ENCODE results near the gene TTLL3. TPM values are rescaled to one million over a fixed set of nuclear protein-coding genes. Genes with fewer than 3 reads are reported as not detected.

TTLL3 gene
- total and polyA plus RNA-seq, 2 donors (not counting 1 experiment from before 2014, with no cell fraction given): 84.5 to 168 TPM

GRCh38 chr3:9876991-9877390, 66.9 kb downstream of the TTLL3 start:
- no peaks in the 10 kb centered on the region for H3K4me1 Mint-ChIP-seq
- intact Hi-C loops (cut with micrococcal nuclease): no loop called here
- peaks cover 14% of the 10 kb centered on the region for H3K27me3 Mint-ChIP-seq
- ChIA-PET POLR2A (no interaction called here), CTCF (no interaction called here)
- ATAC-seq (ENCODE audit: low read depth) (no peak), DNase-seq (no peak)
- H3K9me3 ChIP-seq (ENCODE audit: control extremely low read depth in 1 of 3, control insufficient read depth in 2 of 3, insufficient read depth in 1 of 3, low read length in 2 of 3): no peaks in the 10 kb centered on the region
- H3K27ac Mint-ChIP-seq: no peak overlapping the region
- H3K79me2 ChIP-seq (ENCODE audit: control insufficient read depth, insufficient read depth, low read length): no peaks in the 10 kb centered on the region
- no peaks in the 10 kb centered on the region for H3K27me3 ChIP-seq (replicated peaks in 1 of 4; ENCODE audit: control extremely low read depth in 1 of 4, control insufficient read depth in 3 of 4, insufficient read depth in 4 of 4, low read length in 3 of 4)
- H3K4me2 ChIP-seq (replicated peaks; ENCODE audit: low read depth, low read length, poor library complexity, severe bottlenecking): no peak overlapping the region
- no peak overlapping the region for H3K27ac ChIP-seq (ENCODE audit: low read length in 2 of 2)
- no peak overlapping the region for H3K9ac ChIP-seq (ENCODE audit: low read length)
- H3K4me3 Mint-ChIP-seq: no peak overlapping the region
- H3K4me1 ChIP-seq (ENCODE audit: control insufficient read depth in 2 of 2, insufficient read depth in 2 of 2, low read length in 2 of 2): no peaks in the 10 kb centered on the region
- TF ChIP-seq EZH2 (IDR thresholded peaks at IDR 0.05; ENCODE audit: borderline replicate concordance, insufficient read depth, low read depth, low read length, poor library complexity, severe bottlenecking): no peak
- no peak for TF ChIP-seq CTCF (IDR thresholded peaks at IDR 0.05)
- no peaks in the 10 kb centered on the region for H3K36me3 ChIP-seq (replicated peaks in 1 of 2; ENCODE audit: control extremely low read depth in 1 of 2, control insufficient read depth in 1 of 2, extremely low read depth in 1 of 2, insufficient read depth in 2 of 2, low read length in 1 of 2)
- H3K4me3 ChIP-seq (ENCODE audit: control extremely low read depth in 1 of 5, extremely low read depth in 1 of 5, insufficient read depth in 1 of 5, low read depth in 2 of 5, low read length in 4 of 5): no peak overlapping the region
- H3K9me3 Mint-ChIP-seq (ENCODE audit: insufficient read depth): no peaks in the 10 kb centered on the region
- 95% methylated on average over 10 of the region's 12 CpGs for WGBS (ENCODE audit: insufficient coverage)
- H2AFZ ChIP-seq (ENCODE audit: insufficient read depth, low read depth, low read length, poor library complexity, severe bottlenecking): no peak overlapping the region
- no peaks in the 10 kb centered on the region for H4K20me1 ChIP-seq (ENCODE audit: control insufficient read depth, insufficient read depth, low read length, poor library complexity, severe bottlenecking)

GRCh38 chr3:9878700-9879099, 68.6 kb downstream of the TTLL3 start:
- H3K4me3 ChIP-seq (ENCODE audit: control extremely low read depth in 1 of 5, extremely low read depth in 1 of 5, insufficient read depth in 1 of 5, low read depth in 2 of 5, low read length in 4 of 5): no peak overlapping the region
- DNase-seq (no peak), ATAC-seq (ENCODE audit: low read depth) (no peak)
- H4K20me1 ChIP-seq (ENCODE audit: control insufficient read depth, insufficient read depth, low read length, poor library complexity, severe bottlenecking): no peaks in the 10 kb centered on the region
- TF ChIP-seq EZH2 (IDR thresholded peaks at IDR 0.05; ENCODE audit: borderline replicate concordance, insufficient read depth, low read depth, low read length, poor library complexity, severe bottlenecking) (no peak), CTCF (IDR thresholded peaks at IDR 0.05) (no peak)
- WGBS (ENCODE audit: insufficient coverage): 86% methylated on average over 4 of the region's 5 CpGs
- no peak overlapping the region for H3K9ac ChIP-seq (ENCODE audit: low read length)
- H3K4me1 Mint-ChIP-seq: no peaks in the 10 kb centered on the region
- H3K4me1 ChIP-seq (ENCODE audit: control insufficient read depth in 2 of 2, insufficient read depth in 2 of 2, low read length in 2 of 2): no peaks in the 10 kb centered on the region
- H3K4me3 Mint-ChIP-seq: no peak overlapping the region
- POLR2A ChIA-PET: no interaction called here
- peaks cover 14% of the 10 kb centered on the region for H3K27me3 Mint-ChIP-seq
- intact Hi-C loops (cut with micrococcal nuclease): no loop called here
- H3K27me3 ChIP-seq (replicated peaks in 1 of 4; ENCODE audit: control extremely low read depth in 1 of 4, control insufficient read depth in 3 of 4, insufficient read depth in 4 of 4, low read length in 3 of 4): no peaks in the 10 kb centered on the region
- no peak overlapping the region for H3K27ac Mint-ChIP-seq
- no peaks in the 10 kb centered on the region for H3K9me3 ChIP-seq (ENCODE audit: control extremely low read depth in 1 of 3, control insufficient read depth in 2 of 3, insufficient read depth in 1 of 3, low read length in 2 of 3)
- no peak overlapping the region for H2AFZ ChIP-seq (ENCODE audit: insufficient read depth, low read depth, low read length, poor library complexity, severe bottlenecking)
- no peaks in the 10 kb centered on the region for H3K9me3 Mint-ChIP-seq (ENCODE audit: insufficient read depth)
- H3K79me2 ChIP-seq (ENCODE audit: control insufficient read depth, insufficient read depth, low read length): no peaks in the 10 kb centered on the region
- CTCF ChIA-PET: no interaction called here
- no peak overlapping the region for H3K27ac ChIP-seq (ENCODE audit: low read length in 2 of 2)
- no peaks in the 10 kb centered on the region for H3K36me3 ChIP-seq (replicated peaks in 1 of 2; ENCODE audit: control extremely low read depth in 1 of 2, control insufficient read depth in 1 of 2, extremely low read depth in 1 of 2, insufficient read depth in 2 of 2, low read length in 1 of 2)
- no peak overlapping the region for H3K4me2 ChIP-seq (replicated peaks; ENCODE audit: low read depth, low read length, poor library complexity, severe bottlenecking)
